Retinal pigment epithelial cell (primary cell): ENCODE results near the gene ELL.
"Not testable (repeated sequence)": the region's sequence is repeated elsewhere in the genome, so short reads cannot be mapped to it uniquely, and the experiment has no call there.

ENCODE experiments used
- DNase-seq: peaks from one replicate; pipeline ENCODE4 v3.0.0-alpha.2; 2010; ENCODE audit warnings: low read depth
- H3K4me3 ChIP-seq: 2 replicates; pipeline ENCODE4 v1.5.1; 2011; ENCODE audit warnings: mild to moderate bottlenecking, low read length, control low read depth, moderate library complexity
- TF ChIP-seq, protein P1 (sequence below): conservative IDR thresholded peaks from 2 replicates; pipeline ENCODE4 v1.5.1; 2011; ENCODE audit warnings: low read depth, low read length, control low read depth, inconsistent platforms

ELL gene

GRCh38 chr19:18541258-18541991, 19.6 kb upstream of the ELL start:
- no peak overlapping the region for H3K4me3 ChIP-seq
- TF ChIP-seq, protein P1, sequence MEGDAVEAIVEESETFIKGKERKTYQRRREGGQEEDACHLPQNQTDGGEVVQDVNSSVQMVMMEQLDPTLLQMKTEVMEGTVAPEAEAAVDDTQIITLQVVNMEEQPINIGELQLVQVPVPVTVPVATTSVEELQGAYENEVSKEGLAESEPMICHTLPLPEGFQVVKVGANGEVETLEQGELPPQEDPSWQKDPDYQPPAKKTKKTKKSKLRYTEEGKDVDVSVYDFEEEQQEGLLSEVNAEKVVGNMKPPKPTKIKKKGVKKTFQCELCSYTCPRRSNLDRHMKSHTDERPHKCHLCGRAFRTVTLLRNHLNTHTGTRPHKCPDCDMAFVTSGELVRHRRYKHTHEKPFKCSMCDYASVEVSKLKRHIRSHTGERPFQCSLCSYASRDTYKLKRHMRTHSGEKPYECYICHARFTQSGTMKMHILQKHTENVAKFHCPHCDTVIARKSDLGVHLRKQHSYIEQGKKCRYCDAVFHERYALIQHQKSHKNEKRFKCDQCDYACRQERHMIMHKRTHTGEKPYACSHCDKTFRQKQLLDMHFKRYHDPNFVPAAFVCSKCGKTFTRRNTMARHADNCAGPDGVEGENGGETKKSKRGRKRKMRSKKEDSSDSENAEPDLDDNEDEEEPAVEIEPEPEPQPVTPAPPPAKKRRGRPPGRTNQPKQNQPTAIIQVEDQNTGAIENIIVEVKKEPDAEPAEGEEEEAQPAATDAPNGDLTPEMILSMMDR, result no peak
- DNase-seq, result no peak

DNA sequence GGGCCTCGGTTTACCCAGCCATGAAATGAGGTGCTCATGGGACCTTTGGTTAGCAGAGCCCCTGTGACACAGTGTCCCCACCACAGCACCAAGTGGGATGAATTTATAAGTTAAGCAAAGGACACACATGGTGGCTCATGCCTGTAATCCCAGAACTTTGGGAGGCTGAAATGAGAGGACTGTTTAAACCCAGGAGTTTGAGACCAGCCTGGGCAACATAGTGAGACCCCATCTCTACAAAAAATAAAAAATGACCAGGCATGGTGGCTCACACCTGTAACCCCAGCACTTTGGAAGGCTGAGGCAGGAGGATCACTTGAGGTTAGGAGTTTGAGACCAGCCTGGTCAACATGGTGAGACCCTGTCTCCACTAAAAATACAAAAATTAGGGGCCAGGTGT, 18.3 kb upstream of the ELL start:
- DNase-seq, H3K4me3 ChIP-seq: not testable (repeated sequence)

GRCh38 chr19:18539372-18539771, 17.5 kb upstream of the ELL start:
- H3K4me3 ChIP-seq, result no peak overlapping the region
- TF ChIP-seq, protein P1, result no peak
- no peak for DNase-seq

- no peak for DNase-seq
- no peak overlapping the region for H3K4me3 ChIP-seq
- TF ChIP-seq, protein P1, result no peak
Measured at GRCh38 chr19:18538115-18538514, 16.2 kb upstream of the ELL start.

GRCh38 chr19:18537431-18537830, 15.6 kb upstream of the ELL start:
- TF ChIP-seq, protein P1, result no peak
- no peak overlapping the region for H3K4me3 ChIP-seq
- DNase-seq, result no peak

GRCh38 chr19:18536475-18536874, 14.6 kb upstream of the ELL start:
- DNase-seq, result no peak

DNA sequence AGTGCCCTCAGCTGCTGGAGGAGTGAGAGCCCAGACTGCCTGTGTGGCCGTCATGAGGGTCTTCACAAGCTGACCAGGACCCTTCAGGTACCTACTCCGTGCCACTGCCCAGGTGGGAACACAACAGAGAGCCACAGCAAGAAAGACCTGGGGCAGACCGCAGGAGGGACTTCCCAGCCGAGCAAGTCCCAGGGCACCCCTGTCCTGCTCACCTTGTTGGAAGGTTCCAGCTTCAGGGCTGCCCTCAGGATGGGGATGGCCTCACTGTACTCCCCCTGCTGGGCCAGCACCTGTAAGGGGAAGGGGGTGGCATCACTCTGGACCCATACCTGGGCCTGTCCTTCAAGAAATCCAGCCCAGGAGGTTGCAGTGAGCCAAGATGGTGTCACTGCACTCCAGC, 11.2 kb upstream of the ELL start:
- no peak for DNase-seq
- TF ChIP-seq, protein P1, result no peak
- H3K4me3 ChIP-seq, result no peak overlapping the region

More at GRCh38 chr19:18536475-18536874, 14.6 kb upstream of the ELL start:
- no peak overlapping the region for H3K4me3 ChIP-seq
- TF ChIP-seq, protein P1, result no peak
